Fibroblast of gingiva (primary cell): Measurements from ENCODE around the gene SLITRK3.
A peak's percentile ranks its signal among the peaks of the same experiment; 100 is the strongest.
"Not testable (repeated sequence)": the region's sequence is repeated elsewhere in the genome, so short reads cannot be mapped to it uniquely, and the experiment has no call there.

Source experiments
- DNase-seq: peaks from one replicate; pipeline ENCODE4 v3.0.0-alpha.2; 2011; ENCODE audit warnings: low read depth

SLITRK3 gene

DNA sequence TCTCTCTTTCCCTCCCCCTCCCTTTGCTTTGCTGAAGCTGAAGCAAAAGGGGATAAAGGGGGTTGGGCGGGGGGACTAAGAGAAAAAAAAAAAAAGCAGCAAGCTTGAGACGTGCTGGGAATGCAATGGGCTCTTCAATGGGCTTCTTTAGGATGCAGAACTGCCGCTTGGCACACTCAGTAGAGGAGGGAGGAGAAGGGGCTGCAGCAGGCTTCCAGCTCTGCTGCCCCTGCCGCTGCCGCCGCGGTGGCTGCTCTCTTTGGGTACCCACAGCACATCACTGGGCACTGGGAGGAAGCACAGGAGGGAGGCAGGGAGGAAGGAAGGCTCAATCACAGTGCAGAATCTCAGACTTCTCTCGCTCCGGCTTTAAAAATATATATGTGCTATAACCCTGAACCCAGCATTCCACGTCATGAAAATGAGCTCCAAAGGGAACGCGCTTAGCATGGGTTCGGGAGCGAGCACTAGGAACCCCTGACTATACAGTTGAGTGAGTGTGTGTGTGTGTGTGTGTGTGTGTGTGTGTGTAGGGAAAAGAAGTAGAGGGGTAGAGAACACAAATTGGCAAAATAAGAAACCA lies 3.5 kb downstream of the SLITRK3 start:
- DNase-seq: no peak

DNA sequence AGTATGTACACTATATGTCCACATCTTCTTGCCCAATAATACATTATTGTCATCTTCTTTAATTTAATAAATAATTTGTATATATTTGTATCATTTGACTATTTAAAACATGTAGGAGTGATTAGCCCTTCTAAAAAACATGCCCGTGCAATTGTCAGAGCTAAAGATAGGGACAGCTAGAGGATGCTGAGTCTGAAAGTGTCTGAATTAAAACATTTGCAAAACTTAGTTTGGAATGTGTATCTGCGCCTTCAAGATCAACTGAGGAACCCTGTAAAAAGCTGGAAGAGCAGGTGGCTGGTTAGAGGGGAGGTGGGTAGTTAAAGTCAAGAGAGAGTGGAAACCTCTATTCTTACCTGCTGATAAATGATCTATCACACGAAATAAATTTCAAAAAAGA lies 4.7 kb downstream of the SLITRK3 start:
- no peak for DNase-seq

GRCh38 chr3:165188452-165188851 lies 7.7 kb downstream of the SLITRK3 start:
- no peak for DNase-seq

DNA sequence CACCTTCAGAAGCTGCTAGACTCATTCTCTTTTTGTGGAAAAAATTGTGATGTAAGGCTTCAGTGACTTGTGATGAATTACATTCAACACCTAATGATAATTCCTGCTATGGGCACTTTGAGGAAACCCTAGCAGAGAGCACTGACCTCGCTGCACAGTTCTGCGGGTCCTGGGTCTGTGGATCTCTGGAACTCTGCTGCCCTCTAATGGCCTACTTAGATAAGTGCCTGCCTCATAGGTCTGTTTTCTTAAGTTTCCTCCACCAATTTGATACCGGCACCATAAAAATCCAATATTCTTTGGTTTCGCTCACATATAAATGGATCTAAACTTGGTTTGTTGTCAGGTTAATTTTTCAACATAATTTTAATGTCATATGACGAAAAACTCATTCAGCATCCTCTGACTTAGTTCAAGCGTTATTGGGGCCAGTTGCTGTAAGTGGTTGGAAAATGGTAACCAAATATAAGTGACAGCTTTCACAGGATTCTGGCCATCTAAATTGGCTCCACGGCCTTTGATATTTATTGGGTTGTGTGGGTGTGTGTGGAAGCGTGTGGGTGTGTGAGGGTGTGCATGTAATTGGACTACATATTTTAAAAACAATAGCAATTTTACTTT lies 10.4 kb downstream of the SLITRK3 start:
- peak; percentile 58 for DNase-seq

- no peak for DNase-seq
Observed at GRCh38 chr3:165181556-165181955, 14.6 kb downstream of the SLITRK3 start.

DNA sequence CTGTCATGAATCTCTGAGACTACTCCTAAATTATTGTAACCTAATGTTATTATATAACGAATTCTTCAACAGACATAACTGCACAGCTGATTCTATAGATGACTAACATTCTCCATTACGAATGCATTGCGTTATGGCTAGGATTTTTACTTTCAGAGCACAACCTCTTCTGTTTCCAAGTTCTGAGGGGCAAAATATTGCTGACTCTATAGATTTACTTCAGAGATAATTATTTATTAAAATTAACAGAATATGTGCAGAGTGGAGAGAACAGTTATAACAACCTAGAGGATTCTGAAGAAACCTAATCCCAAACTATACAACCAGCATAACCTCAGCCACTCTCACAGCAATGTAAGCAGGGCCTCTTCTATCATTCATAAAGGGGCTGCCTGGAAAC lies 25.9 kb downstream of the SLITRK3 start:
- DNase-seq: no peak

GRCh38 chr3:165169368-165169767 lies 26.8 kb downstream of the SLITRK3 start:
- DNase-seq: no peak

DNA sequence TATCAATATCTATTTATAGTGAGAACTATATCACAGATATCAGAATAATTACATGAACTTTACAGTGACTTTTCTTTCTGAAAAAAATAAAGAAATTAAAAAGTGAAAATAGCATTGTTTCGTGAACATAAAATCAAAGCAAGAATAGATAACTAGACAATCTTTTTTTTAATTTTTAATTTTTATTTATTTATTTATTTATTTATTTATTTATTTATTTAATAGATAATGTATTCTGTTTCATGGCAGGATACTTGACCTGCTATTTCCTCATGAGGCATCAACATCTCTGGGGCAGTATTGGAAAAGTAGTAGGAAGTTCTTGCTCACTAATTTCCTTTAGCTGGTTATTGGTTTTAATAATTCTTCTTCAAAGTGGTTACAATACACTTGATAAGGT lies 33.3 kb downstream of the SLITRK3 start:
- no peak for DNase-seq

- no peak for DNase-seq
Observed at GRCh38 chr3:165159760-165160421, 36.3 kb downstream of the SLITRK3 start.

GRCh38 chr3:165158011-165158410 lies 38.2 kb downstream of the SLITRK3 start:
- DNase-seq: no peak

DNA sequence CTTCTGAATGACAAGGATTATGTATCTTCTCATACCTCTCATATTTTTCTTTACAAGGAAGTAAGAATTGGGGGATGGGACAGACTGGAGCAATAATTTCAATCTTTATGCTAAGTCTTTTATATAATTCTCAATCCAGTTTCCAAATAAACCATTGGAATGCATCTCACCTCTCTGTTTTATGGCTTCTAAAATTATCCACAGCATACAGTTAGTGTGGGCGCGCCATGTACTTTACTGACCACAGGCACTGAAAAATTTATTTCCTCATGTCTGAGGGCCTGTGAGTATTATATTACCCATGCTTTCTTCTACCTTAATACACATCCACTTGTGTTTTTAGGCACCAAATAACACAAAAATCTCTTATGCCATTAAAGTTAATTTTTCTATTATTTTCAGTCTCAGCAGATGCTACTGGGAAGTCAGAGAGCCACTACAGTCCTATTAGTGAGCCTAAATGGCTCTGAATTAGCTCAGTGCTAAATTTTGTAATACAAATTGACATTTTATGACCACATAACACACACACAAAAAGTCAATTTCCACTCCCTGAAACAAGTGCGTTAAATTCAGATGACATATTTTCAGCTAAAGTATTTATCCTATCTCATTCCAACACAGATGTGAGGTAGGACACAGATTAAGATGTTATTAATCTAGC lies 39.3 kb downstream of the SLITRK3 start:
- no peak for DNase-seq

DNA sequence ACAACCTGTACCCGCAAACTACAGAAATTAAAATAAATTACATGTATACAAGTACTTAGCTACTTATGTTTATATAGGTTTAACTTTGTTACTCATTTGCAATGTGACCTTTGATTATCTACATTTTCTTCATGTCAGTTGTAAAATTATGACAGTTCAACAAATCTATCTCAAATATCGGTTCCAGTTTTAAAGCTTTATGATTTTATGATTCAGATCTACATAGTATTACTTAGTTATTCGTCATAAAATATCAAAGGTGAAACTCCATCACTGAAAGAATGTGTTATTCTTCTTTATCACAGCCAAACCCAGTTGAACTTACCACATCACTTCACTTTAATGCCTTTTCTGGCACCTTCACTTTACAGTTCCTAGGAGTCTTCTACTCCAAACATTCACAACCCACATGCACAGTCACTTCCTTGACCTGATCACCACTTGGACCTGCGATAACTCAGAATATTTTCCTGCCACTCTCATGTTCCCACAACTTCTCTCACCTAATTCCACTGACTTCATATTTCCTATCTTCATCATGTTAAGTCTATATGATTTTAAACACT lies 47.2 kb downstream of the SLITRK3 start:
- DNase-seq: no peak

DNA sequence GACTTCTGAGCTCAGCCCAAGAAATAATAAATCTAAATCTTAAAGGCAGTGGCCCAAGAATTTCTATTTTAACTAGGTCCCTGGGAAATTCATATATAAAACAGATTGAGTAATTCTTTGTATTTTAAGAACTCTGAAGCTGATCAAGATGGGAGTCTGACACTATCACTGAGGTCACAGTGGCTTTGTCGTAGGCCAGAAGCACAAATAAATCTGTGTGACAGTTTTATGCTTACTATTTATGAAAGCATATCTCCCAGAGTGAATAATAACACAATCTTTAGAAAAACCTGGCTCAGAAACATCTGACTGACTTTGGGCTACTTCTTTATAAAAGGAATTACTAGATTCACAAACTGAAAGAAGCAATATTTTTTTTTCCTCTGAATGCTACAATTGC lies 51.9 kb downstream of the SLITRK3 start:
- no peak for DNase-seq

DNA sequence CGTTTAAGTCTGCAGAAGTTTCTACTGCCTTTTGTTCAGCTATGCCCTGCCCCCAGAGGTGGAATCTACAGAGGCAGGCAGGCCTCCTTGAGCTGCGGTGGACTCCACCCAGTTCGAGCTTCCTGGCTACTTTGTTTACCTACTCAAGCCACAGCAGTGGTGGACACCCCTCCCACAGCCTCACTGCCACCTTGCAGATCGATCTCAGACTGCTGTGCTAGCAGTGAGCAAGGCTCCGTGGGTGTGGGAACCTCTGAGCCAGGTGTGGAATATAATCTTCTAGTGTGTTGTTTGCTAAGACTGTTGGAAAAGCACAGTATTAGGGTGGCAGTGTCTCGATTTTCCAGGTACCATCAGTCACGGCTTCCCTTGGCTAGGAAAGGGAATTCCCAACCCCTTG lies 56.3 kb downstream of the SLITRK3 start:
- not testable (repeated sequence) for DNase-seq
